ENCODE results near the gene PVALB.

DNA sequence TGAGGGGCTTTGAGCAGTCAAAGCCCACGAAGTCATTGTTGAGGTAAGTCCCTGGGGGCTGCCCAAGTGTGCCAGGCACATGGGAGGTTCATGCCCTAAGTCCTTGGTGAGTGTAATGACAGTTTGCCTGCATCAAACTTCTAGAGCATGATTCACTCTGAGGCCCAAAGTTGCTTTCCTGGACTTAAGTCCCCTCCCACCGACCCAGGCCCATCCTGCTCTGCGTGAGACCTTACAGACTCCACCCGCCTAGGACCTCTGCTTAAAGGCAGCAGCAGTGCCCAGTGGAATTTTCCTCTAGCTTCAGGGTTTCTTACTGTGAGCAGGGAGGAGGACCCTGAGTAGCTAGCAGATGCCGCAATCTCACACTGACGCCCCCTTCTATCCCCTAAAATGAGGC lies 5.7 kb upstream of the PVALB start:
- TF ChIP-seq TCF12 (IDR thresholded peaks at IDR 0.05; ENCODE audit: low read depth, low read length) (no peak), IKZF1 (conservative IDR thresholded peaks at IDR 0.05) (no peak), TARDBP (IDR thresholded peaks at IDR 0.05; ENCODE audit: borderline replicate concordance) (no peak), EZH2 (IDR thresholded peaks at IDR 0.05; ENCODE audit: borderline replicate concordance, control insufficient read depth, low read depth, low read length) (no peak), CEBPB (IDR thresholded peaks at IDR 0.05; ENCODE audit: borderline replicate concordance in 1 of 2, low read depth in 2 of 2, low read length in 2 of 2) (no peak), GABPA (IDR thresholded peaks at IDR 0.05; ENCODE audit: low read depth) (no peak), LARP7 (IDR thresholded peaks at IDR 0.05) (no peak)
- TF ChIP-seq, protein P1, sequence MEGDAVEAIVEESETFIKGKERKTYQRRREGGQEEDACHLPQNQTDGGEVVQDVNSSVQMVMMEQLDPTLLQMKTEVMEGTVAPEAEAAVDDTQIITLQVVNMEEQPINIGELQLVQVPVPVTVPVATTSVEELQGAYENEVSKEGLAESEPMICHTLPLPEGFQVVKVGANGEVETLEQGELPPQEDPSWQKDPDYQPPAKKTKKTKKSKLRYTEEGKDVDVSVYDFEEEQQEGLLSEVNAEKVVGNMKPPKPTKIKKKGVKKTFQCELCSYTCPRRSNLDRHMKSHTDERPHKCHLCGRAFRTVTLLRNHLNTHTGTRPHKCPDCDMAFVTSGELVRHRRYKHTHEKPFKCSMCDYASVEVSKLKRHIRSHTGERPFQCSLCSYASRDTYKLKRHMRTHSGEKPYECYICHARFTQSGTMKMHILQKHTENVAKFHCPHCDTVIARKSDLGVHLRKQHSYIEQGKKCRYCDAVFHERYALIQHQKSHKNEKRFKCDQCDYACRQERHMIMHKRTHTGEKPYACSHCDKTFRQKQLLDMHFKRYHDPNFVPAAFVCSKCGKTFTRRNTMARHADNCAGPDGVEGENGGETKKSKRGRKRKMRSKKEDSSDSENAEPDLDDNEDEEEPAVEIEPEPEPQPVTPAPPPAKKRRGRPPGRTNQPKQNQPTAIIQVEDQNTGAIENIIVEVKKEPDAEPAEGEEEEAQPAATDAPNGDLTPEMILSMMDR (IDR thresholded peaks at IDR 0.05 in 2 of 3, conservative IDR thresholded peaks at IDR 0.05 in 1 of 3; ENCODE audit: control insufficient read depth in 2 of 3, extremely low read depth in 1 of 3, insufficient read depth in 1 of 3, low read depth in 3 of 3, low read length in 3 of 3), result no peak
- TF ChIP-seq, protein P2, sequence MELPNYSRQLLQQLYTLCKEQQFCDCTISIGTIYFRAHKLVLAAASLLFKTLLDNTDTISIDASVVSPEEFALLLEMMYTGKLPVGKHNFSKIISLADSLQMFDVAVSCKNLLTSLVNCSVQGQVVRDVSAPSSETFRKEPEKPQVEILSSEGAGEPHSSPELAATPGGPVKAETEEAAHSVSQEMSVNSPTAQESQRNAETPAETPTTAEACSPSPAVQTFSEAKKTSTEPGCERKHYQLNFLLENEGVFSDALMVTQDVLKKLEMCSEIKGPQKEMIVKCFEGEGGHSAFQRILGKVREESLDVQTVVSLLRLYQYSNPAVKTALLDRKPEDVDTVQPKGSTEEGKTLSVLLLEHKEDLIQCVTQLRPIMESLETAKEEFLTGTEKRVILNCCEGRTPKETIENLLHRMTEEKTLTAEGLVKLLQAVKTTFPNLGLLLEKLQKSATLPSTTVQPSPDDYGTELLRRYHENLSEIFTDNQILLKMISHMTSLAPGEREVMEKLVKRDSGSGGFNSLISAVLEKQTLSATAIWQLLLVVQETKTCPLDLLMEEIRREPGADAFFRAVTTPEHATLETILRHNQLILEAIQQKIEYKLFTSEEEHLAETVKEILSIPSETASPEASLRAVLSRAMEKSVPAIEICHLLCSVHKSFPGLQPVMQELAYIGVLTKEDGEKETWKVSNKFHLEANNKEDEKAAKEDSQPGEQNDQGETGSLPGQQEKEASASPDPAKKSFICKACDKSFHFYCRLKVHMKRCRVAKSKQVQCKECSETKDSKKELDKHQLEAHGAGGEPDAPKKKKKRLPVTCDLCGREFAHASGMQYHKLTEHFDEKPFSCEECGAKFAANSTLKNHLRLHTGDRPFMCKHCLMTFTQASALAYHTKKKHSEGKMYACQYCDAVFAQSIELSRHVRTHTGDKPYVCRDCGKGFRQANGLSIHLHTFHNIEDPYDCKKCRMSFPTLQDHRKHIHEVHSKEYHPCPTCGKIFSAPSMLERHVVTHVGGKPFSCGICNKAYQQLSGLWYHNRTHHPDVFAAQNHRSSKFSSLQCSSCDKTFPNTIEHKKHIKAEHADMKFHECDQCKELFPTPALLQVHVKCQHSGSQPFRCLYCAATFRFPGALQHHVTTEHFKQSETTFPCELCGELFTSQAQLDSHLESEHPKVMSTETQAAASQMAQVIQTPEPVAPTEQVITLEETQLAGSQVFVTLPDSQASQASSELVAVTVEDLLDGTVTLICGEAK (IDR thresholded peaks at IDR 0.05; ENCODE audit: borderline replicate concordance), result no peak
- TF ChIP-seq, protein P3, sequence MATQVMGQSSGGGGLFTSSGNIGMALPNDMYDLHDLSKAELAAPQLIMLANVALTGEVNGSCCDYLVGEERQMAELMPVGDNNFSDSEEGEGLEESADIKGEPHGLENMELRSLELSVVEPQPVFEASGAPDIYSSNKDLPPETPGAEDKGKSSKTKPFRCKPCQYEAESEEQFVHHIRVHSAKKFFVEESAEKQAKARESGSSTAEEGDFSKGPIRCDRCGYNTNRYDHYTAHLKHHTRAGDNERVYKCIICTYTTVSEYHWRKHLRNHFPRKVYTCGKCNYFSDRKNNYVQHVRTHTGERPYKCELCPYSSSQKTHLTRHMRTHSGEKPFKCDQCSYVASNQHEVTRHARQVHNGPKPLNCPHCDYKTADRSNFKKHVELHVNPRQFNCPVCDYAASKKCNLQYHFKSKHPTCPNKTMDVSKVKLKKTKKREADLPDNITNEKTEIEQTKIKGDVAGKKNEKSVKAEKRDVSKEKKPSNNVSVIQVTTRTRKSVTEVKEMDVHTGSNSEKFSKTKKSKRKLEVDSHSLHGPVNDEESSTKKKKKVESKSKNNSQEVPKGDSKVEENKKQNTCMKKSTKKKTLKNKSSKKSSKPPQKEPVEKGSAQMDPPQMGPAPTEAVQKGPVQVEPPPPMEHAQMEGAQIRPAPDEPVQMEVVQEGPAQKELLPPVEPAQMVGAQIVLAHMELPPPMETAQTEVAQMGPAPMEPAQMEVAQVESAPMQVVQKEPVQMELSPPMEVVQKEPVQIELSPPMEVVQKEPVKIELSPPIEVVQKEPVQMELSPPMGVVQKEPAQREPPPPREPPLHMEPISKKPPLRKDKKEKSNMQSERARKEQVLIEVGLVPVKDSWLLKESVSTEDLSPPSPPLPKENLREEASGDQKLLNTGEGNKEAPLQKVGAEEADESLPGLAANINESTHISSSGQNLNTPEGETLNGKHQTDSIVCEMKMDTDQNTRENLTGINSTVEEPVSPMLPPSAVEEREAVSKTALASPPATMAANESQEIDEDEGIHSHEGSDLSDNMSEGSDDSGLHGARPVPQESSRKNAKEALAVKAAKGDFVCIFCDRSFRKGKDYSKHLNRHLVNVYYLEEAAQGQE (IDR thresholded peaks at IDR 0.05; ENCODE audit: low read depth, low read length), result no peak
- TF ChIP-seq, protein P4, sequence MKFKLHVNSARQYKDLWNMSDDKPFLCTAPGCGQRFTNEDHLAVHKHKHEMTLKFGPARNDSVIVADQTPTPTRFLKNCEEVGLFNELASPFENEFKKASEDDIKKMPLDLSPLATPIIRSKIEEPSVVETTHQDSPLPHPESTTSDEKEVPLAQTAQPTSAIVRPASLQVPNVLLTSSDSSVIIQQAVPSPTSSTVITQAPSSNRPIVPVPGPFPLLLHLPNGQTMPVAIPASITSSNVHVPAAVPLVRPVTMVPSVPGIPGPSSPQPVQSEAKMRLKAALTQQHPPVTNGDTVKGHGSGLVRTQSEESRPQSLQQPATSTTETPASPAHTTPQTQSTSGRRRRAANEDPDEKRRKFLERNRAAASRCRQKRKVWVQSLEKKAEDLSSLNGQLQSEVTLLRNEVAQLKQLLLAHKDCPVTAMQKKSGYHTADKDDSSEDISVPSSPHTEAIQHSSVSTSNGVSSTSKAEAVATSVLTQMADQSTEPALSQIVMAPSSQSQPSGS (IDR thresholded peaks at IDR 0.05; ENCODE audit: low read length), result no peak

Data from GM12878 (cell line).